T47D (cell line): Measurements from ENCODE around the gene MAP3K15.

Source experiments
- DNase-seq, 2 experiments: peaks; one replicate each; pipeline versions ENCODE4 v3.0.0 to v3.0.0-alpha.2; 2011 to 2012; ENCODE audit warnings: low read depth in 1 of 2, low spot score in 1 of 2
- JUND ChIP-seq: IDR thresholded peaks from 2 replicates; pipeline ENCODE4 v1.6.1; 2012; ENCODE audit warnings: low read depth
- in situ Hi-C: cut with HindIII; loops from 2 replicates; pipeline ENCODE4 v1.10.0; 2016; ENCODE audit warnings: low sequenced_read_pairs, low pct_unique_long_range_greater_than_20kb

The MAP3K15 gene

DNA sequence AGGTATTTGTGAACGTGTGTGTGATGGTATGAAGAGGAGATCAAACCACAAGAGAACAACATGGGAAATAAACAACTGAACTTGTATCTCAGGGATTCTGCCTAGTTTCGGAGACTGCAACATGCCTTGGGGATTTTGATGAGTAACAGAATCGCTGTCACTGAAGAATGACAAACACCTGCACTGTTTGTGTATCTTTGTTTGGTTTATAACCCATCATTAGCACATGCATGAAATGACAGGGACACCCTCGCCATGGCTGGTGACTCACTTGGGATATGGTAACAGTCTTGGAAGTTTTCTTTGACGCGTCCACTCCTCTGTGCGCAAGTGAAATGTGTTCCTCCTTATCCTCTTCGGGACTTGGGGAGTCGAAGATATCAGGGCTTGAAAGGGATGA, 30.3 kb upstream of the MAP3K15 start:
- in situ Hi-C loops = no loop called here

DNA sequence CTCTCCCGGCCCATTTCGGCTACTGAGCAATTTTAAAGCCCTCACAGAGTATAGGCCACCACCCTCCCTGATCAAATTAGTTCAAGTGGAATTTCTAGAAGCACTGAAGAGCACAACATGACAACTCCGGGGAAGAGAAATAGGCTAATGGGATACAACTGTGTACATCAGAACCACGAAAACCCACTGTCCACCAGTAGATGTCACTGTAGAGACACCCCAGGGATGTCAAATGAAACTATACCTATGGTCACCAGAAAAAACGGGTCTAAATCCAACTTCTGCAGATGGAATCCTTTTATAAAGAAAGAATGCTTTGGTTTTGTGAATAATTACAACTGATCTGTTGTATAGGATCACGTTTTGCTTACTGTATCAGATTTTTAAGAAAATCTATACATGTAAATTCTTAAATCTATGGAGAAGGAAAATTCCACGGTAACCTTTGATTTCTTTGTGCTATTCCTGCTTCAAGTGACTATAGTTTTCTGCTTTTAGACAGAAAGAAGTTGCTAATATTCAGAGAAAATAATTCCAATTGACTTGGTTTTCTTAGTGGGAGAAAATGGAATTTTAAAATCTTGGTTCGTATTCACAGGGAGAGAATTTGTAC, 29.5 kb upstream of the MAP3K15 start:
- TF ChIP-seq JUND = no peak
- peak; percentile 58 to 76 for DNase-seq
- in situ Hi-C loops = no loop called here

More for the DNA sequence above, 30.3 kb upstream of the MAP3K15 start:
- no peak for DNase-seq
- no peak for TF ChIP-seq JUND

DNA sequence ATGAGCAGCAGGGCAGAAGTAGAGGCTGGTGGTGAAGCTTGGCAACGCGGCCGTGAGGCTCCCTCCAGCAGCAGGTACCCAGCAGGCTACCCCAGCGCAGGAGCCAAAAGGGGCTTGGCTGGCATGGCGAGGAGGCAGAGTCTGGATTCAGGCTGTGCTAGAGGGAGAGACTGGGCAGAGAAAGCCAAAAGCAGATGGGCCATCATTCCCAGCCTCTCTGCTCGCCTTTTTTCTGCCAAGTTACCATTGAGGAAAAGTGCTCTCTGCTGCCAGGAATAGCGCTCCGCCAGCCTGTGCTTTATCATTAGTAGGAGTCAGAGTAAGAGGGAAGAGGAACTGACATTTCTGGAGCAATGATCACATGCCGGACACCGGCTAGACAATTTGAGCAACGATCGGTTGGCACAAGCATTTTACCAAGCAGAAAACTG, 28.7 kb upstream of the MAP3K15 start:
- in situ Hi-C loops = no loop called here
- no peak for TF ChIP-seq JUND
- no peak for DNase-seq

DNA sequence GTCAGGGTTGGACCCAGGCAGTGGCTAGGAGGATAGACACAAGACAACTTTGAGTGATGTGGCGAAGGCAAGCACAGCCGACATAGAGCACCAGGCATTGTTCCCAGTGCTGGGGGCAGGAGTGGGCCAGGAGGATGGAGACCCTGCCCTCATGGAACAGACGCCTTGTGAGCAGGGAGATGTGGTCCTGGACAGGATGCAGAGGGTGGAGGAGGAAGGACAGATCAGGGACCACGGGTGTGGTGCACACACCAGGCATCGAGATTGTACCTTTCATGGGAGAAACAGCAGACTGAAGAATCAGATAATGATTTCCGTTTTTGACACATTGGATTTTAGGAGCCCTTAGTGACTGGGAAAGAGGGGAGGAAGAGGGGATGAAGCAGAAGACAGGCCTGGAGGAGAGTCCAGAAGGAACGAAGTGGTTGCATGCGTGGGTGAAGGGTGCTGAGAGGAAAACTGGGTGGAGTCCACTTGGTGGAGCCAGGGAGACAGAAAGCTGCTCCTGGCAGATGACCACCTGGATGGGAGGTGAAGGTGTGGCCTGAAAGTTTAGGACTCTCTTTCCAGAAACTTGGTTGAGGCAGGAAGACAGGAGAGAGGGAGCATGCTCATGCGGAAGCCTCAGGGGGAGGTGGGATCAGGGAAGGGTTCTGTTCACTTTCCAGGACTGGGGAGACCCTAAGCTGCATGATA, 27.9 kb upstream of the MAP3K15 start:
- in situ Hi-C loops = no loop called here
- DNase-seq = no peak
- no peak for TF ChIP-seq JUND

DNA sequence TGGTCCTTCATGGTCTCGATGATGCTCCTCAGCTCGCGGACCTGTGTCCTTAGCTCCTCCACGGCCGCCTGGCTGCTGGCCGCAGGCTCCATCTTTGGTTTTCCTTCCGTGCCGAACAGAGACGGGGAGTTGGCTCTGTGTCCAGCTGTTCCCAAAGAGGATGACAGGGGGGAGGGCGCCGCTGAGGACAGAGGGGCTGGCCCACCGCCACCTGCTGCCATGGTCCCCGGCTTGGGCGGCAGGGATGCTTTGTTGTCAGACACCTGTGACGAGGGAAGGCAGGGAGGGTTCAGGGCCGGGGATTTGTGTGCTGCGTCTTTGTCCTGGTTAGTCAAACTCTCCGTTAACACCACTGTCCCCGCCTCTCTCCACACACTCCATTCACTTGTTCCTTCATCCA, 26.6 kb upstream of the MAP3K15 start:
- DNase-seq = no peak
- in situ Hi-C loops = no loop called here
- TF ChIP-seq JUND = no peak

DNA sequence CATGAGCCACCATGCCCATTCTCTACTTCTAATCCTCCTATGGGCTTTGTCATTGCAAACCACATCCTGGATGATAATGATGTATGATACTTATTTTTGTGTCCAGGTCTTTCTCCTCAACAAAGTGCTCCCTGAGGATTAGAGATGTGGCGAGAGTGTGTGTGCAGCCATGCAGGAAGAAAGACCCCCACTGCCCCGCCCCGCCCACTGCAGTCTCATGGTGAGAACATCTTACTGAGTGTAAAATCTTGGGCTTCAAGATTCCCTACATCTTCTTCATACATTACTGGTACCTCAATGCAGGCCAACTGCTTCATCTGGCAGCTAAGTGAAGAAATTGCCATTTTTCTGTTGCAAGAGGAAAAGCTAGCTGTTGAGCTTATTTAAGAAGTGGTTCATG, 25.9 kb upstream of the MAP3K15 start:
- no peak for DNase-seq
- no peak for TF ChIP-seq JUND
- in situ Hi-C loops = no loop called here

DNA sequence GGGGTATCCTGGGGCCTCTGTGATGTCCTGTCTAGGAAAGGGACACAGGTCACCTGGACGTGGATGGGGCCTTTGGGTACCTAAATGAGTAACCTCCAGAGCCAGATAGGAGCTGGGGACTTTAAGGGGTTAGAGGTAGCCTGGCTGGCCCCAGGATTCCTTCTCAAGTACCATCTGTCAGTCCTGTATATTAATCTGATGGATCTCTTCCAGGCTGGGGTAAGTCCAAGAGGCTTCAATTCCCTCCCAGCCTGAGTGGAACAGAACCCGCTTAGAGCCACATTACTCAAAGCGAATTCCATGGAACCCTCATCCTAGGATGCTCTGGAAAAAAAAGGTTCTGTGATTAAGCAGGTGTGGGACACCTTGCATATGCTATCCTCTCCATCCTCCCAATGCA, 24.8 kb upstream of the MAP3K15 start:
- in situ Hi-C loops = no loop called here
- no peak for TF ChIP-seq JUND
- no peak for DNase-seq

DNA sequence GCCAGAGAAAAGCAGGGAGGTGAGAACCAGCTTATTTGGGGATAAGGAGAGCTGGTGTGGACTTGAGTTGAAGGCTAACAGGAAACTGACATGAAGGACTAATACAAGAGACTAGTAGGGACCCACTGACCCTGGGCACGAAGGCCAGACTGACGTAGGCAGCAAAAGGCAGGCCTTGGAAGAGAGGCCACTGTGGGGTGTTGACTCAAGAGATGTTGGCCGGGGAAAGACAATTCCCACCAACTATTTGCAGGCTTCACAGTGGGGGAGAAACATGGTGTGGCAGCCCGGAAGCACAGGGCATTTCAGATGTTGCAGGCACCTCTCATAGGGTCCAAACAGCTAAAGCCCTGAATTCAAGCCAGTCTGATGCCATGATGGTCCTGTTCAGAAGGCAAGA, 24.4 kb upstream of the MAP3K15 start:
- no peak for TF ChIP-seq JUND
- DNase-seq = no peak
- in situ Hi-C loops = no loop called here

DNA sequence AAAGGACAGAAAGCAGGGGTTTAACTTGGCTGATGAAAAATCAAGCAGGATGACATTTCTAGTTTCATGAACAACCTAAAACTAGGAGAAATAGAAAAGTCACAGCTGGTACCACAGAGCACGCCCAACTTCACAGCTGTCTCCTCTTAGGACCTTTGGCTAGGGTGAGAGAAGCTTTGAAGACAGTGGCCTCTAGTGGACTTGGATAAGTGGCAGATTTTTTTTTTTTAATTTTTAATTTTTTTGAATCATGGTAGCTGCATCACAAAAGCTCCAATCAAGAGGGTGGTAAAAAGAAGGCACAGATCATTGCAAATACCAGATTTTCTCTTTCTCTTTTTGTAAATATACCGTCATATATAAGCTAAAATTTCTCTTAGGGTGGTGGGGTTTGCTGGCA, 20.2 kb upstream of the MAP3K15 start:
- no peak for TF ChIP-seq JUND
- in situ Hi-C loops = no loop called here
- DNase-seq = peak; percentile 44 to 61

DNA sequence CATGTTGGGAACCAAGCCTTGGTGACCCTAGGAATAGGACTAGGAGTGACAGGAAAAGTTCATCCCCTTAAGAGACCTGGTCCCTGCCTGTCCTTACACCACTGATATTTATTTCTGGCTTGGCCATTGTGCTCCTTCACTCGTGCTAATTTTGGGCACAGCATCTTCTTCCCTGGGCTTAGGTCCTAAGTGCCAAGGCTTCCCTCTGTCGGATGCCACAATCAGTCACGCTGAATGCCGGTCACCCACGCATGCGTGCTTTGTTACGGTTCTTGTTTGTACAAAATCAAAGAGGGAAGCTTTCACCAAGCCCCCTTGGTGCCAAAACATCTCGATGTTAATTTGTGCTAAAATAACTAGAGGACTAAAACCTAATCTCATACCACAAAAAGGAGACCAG, 17.4 kb upstream of the MAP3K15 start:
- TF ChIP-seq JUND = no peak
- in situ Hi-C loops = no loop called here
- DNase-seq = no peak

DNA sequence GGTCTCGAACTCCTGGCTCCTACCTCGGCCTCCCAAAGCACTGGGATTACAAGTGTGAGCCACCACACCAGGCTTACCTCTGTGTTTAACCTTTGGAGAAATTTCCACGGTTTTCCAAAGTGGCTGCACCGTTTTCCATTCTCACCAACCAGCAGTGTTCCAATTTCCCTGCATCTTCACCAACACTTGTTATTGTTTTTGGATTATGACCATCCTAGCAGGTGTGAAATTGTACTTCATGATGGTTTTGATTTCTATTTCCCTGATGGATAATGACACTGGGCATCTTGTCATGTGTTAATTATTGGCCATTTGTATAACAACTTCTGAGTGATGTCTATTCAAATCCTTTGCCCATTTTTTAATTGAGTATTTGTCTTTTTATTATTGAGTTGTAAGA, 2.7 kb upstream of the MAP3K15 start:
- no peak for TF ChIP-seq JUND
- DNase-seq = no peak
- in situ Hi-C loops = no loop called here

DNA sequence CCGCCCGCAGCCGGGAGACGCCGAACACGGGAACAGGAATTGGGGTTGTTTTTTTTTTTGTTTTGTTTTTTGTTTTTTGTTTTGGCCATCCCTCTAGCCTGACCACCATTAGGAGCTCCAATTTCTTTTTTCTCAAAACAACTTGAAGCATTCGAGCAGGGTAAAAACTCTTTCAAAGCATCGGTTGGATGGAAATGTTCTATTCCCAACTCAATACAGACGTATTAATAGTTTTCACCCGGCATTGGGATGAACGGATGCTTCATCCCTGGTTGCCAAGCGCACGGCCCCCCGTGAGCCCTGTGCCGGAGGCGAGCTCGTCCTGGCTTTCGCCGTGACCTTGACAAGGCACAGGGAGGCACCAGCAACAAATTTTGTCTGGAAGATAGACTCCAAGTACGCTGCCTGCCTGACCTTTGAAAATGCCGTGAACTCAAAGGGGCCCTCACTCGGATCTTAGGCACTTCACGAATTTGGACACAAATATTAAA, 352 bp upstream of the MAP3K15 start:
- in situ Hi-C loops = no loop called here
- TF ChIP-seq JUND = no peak

DNA sequence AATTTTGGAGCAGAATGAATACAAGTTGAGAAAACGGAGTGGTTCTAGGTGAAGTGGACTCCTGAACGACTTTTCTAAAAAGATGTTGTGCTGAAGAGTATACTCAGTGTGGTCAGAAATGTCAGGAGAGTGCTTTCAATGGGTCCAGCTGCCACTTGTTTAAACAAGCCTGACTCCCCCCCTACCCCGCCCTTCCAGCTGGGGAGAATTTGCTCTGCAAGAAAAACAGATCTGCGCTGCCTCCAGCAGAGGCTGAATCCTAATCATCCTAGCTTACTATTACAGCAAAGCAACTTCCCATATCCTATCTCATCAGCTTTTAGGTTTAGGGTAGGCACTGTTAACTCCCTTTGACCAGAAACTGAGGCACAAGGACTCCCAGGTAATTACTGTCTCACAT, 1.9 kb downstream of the MAP3K15 start:
- in situ Hi-C loops = no loop called here
- peak in 1 of 2 experiments; percentile 17 for DNase-seq
- no peak for TF ChIP-seq JUND

More for the DNA sequence above, 352 bp upstream of the MAP3K15 start:
- no peak for DNase-seq

DNA sequence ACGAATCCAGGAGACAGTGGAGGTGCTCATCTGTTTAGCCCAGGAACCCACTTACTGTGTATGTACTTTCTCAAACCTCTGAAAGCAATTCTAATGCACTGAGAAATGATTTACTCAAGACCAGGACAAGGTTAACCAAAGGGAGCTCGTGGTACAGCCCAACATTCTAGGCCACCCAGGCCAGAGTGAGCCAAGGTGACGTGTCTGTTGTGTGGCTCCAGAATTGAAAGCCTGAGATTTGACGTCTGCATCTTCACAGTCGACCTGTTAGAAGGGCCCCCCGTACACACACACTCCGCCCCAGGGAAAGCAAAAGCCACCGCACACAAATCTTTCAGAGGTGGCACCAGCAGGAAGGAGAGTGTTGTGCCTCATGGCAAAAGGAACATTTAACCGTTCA, 2.3 kb downstream of the MAP3K15 start:
- in situ Hi-C loops = no loop called here
- no peak for DNase-seq
- no peak for TF ChIP-seq JUND
